Breast epithelium (tissue), 3 donors: ENCODE data around the gene CCDC57.

Source experiments
- CTCF ChIP-seq, 3 donors: fragments of 450-650 bp; IDR thresholded peaks; one replicate each; pipeline ENCODE4 v1.5.1; 2016 to 2017; ENCODE audit warnings: antibody characterized with exemption in 3 of 3, mild to moderate bottlenecking in 3 of 3, moderate library complexity in 3 of 3
- POLR2A ChIP-seq: fragments of 450-650 bp; IDR thresholded peaks from one replicate; pipeline ENCODE4 v1.6.1; 2016; ENCODE audit warnings: antibody characterized with exemption, mild to moderate bottlenecking, moderate library complexity
- POLR2AphosphoS5 ChIP-seq, 3 donors: sonication (generic); formaldehyde crosslinking; IDR thresholded peaks; one replicate each; pipeline ENCODE4 v1.6.1; 2017; ENCODE audit warnings: antibody characterized with exemption in 3 of 3

GRCh38 chr17:82204831-82205719 lies 7.6 kb downstream of the CCDC57 start:
- TF ChIP-seq POLR2A (no peak), CTCF (IDR thresholded peaks at IDR 0.05) (no peak), POLR2AphosphoS5 (IDR thresholded peaks at IDR 0.05) (no peak)
